HG03354 (cell line): ENCODE measurements around the gene MVB12B.

ENCODE experiments used
- ATAC-seq: cut with Tn5 transposase; IDR thresholded peaks from one replicate; pipeline ENCODE4 v1.9.1; 2021; ENCODE audit warnings: mild to moderate bottlenecking; ENCODE audit not compliant: unreplicated experiment, poor library complexity, severe bottlenecking

MVB12B gene

GRCh38 chr9:126348911-126349550, 22.4 kb downstream of the MVB12B start:
- no peak for ATAC-seq

GRCh38 chr9:126354887-126355770, 28.5 kb downstream of the MVB12B start:
- no peak for ATAC-seq

GRCh38 chr9:126357074-126357473, 30.4 kb downstream of the MVB12B start:
- ATAC-seq, result no peak

GRCh38 chr9:126360073-126360472, 33.4 kb downstream of the MVB12B start:
- ATAC-seq, result no peak

DNA sequence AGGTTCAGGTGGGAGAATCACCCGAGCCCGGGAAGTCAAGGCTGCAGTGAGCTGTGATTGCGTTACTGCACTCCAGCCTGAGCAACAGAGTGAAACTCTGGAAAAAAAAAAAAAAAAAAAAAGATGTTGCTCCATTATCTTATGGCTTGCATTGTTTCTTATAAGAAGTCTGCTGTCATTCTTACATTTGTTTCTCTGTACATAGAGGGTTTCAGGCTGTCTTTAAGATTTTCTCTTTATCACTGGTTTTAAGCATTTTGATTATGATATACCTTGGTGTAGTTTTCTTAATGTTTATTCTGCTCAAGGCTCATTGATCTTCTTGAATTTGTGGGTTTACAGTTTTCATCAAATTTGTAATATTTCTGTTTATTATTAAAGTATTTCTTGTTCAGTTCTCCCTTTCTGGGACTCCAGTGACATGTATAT, 35.2 kb downstream of the MVB12B start:
- ATAC-seq, result no peak

DNA sequence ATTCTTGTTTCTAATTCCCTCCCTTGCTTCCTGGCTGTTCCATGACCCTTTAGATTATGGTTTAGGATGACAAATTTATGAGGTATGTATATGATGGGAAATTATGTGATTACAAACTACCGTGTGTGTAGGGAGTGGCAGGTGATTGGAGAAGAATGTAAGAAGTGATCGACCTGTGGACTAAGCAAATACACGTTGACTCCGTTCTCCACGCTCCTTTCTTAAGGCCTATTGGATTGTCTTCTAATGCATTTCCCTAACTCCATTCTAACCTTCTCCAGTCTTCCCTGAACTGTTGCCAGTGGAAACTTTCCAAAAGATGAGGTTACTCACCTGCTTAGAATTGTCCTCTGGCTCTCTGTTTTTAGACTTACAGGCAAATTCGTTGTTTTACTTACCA, 36.6 kb downstream of the MVB12B start:
- ATAC-seq, result no peak

- no peak for ATAC-seq
These were observed 37.4 kb downstream of the MVB12B start for GRCh38 chr9:126363847-126364671.

- no peak for ATAC-seq
These were observed 39.2 kb downstream of the MVB12B start for GRCh38 chr9:126365780-126366179.

GRCh38 chr9:126366366-126367011, 39.9 kb downstream of the MVB12B start:
- ATAC-seq, result no peak

GRCh38 chr9:126367139-126367538, 40.5 kb downstream of the MVB12B start:
- no peak for ATAC-seq

DNA sequence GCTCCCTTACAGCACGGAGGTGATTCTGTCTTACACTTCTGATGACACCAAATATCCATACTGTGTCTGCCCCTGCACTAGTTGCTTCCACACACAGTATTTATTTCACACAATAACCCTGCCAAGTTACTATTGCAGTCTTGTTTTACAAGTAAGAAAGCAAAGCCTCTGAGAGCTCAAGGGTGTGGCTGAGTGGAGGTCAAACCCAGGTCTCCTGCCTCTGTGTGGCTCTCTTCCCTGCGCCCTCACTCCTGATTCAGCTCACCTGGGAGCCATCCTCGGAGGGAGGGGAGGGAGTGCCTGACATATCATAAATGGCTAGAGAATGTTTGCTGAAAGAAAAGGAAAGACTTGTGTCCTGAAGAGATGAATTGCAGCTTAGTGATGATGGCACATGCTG, 41.0 kb downstream of the MVB12B start:
- ATAC-seq, result no peak

GRCh38 chr9:126368020-126368419, 41.4 kb downstream of the MVB12B start:
- ATAC-seq, result no peak

- no peak for ATAC-seq
These were observed 44.6 kb downstream of the MVB12B start for GRCh38 chr9:126371007-126371870.

- ATAC-seq, result no peak
These were observed 46.1 kb downstream of the MVB12B start for GRCh38 chr9:126372716-126373115.

DNA sequence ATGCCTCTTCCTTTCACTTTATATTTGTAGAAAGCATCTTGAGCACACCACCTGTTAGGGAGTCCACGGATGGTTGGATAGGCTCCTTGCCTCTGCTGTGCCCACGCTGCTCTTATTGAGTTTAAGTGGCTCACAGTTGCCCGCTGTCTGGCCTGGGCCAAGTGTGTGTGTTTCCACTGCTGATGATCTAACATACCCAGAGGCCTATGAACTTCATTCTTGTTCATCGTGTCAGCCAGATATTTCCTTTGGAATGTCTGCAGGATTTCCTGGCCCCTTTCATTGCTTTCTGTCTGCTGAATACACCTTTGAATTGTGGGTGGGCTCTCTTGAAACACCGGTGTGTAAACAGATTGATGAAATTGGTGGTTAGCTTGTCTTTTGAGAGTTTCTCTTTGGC, 46.6 kb downstream of the MVB12B start:
- no peak for ATAC-seq

- no peak for ATAC-seq
These were observed 47.7 kb downstream of the MVB12B start for GRCh38 chr9:126374366-126374781.

GRCh38 chr9:126375386-126375785, 48.8 kb downstream of the MVB12B start:
- ATAC-seq, result no peak

DNA sequence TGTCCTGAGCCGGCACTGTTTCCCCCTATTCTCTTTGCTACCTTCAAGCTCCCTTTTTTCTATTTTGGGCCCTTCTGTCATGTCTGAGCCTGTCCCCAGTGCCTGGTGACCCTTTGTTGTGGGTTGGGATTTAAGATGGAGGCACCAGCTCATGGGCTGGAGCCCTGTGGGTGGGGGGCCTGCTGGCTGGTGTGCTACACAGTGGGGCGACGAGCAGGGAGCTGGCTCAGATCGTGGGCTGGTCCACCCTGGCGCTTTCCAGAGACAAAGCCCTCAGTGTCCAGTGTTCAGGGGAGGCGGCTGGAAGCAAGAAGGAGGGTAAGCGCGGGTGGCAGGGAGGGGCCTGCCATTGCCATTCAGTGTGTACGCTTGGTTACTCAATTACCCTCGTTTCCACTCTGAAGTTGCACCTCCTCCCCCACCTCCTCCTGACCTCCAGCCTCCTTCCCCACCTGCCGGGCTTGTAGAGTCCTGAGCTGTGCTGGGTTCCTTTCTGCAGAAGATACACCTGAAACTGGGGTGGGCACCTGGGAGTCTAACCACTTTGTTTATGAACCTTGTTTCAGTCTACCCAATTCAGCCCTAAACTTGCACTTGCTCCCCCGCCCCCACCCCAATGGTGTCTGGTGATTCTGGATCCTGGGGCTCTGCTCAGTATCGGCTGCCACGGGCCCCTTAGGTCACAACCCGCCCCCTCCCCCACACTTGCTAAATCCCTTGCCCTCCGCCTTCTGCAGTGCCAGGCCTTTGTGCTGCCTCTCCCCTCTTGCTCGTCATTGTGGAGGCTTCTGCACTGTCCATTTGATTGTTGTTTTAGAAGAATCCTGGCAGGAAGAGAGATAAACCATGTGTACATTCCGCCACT, 49.9 kb downstream of the MVB12B start:
- ATAC-seq, result no peak
